Upper lobe of right lung (tissue), 1 donor: ENCODE data around the gene SHROOM3. TPM values are rescaled to one million over a fixed set of nuclear protein-coding genes. Genes with fewer than 3 reads are reported as not detected.

Experiments used
- ATAC-seq: fragments of 200-7000 bp; cut with Tn5 transposase; one replicate; pipeline ENCODE4 v1.9.1; 2020; ENCODE audit warnings: mild to moderate bottlenecking, moderate library complexity
- DNase-seq: peaks from one replicate; pipeline ENCODE4 v3.0.0-alpha.2; 2020
- H3K27ac ChIP-seq: fragments of 200-600 bp; one replicate; pipeline ENCODE4 v1.8.0; 2022
- H3K27me3 ChIP-seq: fragments of 200-600 bp; one replicate; pipeline ENCODE4 v1.8.0; 2022; ENCODE audit warnings: mild to moderate bottlenecking
- H3K36me3 ChIP-seq: fragments of 200-600 bp; one replicate; pipeline ENCODE4 v1.8.0; 2022
- H3K4me1 ChIP-seq: fragments of 200-600 bp; one replicate; pipeline ENCODE4 v1.8.0; 2022
- H3K4me3 ChIP-seq: fragments of 200-600 bp; one replicate; pipeline ENCODE4 v1.8.0; 2022; ENCODE audit warnings: mild to moderate bottlenecking
- H3K9me3 ChIP-seq: fragments of 200-600 bp; one replicate; pipeline ENCODE4 v1.8.0; 2022
- intact Hi-C: fragments of 100-400 bp; cut with DNase I; formaldehyde crosslinking; loops from one replicate; pipeline ENCODE4 v1.11.0; 2022
- total RNA-seq: library from RNA; stranded (reverse); fragmentation: NEBNext Ultra II Directional; extraction: Animal tissue kit (Norgen Biotek cat#: 25700); gene quantifications from one replicate; pipeline ENCODE4 v1.2.1, GENCODE V29; 2021
- TF ChIP-seq, protein P1 (sequence below): fragments of 200-600 bp; IDR thresholded peaks from one replicate; pipeline ENCODE4 v1.8.0; 2022; ENCODE audit warnings: antibody characterized with exemption
- donor health status: DM: no; HTN: yes; CAD: no; lungs with severe emphysema.

The SHROOM3 gene
- total RNA-seq, 1 donor from 2014 or later, result 73.3 TPM

DNA sequence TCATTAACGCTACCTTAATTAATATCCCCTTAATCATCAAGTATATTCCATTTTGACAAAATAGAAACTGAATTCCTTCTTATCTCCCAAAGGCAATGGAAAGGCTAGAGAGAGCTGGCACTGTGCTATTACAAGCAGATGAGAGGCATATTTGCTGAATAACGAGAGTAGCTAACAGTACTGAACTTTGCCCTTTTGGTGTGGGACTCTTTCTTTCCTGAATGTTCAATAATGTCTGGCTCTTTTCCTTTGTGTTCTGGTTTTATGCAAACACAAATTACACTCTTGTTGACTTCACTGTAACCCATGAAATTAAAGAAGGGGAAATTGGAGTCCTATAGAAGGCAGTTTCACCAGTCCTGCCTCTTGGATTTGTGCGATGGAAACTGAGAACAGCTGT, 63.5 kb downstream of the SHROOM3 start:
- no peak for DNase-seq
- H3K4me3 ChIP-seq, result no peak overlapping the region
- TF ChIP-seq, protein P1, sequence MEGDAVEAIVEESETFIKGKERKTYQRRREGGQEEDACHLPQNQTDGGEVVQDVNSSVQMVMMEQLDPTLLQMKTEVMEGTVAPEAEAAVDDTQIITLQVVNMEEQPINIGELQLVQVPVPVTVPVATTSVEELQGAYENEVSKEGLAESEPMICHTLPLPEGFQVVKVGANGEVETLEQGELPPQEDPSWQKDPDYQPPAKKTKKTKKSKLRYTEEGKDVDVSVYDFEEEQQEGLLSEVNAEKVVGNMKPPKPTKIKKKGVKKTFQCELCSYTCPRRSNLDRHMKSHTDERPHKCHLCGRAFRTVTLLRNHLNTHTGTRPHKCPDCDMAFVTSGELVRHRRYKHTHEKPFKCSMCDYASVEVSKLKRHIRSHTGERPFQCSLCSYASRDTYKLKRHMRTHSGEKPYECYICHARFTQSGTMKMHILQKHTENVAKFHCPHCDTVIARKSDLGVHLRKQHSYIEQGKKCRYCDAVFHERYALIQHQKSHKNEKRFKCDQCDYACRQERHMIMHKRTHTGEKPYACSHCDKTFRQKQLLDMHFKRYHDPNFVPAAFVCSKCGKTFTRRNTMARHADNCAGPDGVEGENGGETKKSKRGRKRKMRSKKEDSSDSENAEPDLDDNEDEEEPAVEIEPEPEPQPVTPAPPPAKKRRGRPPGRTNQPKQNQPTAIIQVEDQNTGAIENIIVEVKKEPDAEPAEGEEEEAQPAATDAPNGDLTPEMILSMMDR, result no peak
- ATAC-seq, result no peak
- intact Hi-C loops, result no loop called here
- H3K4me1 ChIP-seq, result no peaks in the 10 kb centered on the region
- peak overlapping the region; percentile 19 for H3K27ac ChIP-seq
- no peaks in the 10 kb centered on the region for H3K36me3 ChIP-seq
- no peaks in the 10 kb centered on the region for H3K27me3 ChIP-seq
- no peaks in the 10 kb centered on the region for H3K9me3 ChIP-seq

- Histone ChIP-seq H3K27ac (peak overlapping the region; percentile 19), H3K9me3 (no peaks in the 10 kb centered on the region), H3K27me3 (no peaks in the 10 kb centered on the region), H3K4me1 (no peaks in the 10 kb centered on the region), H3K36me3 (no peaks in the 10 kb centered on the region), H3K4me3 (no peak overlapping the region)
- DNase-seq, result no peak
- intact Hi-C loops, result no loop called here
- TF ChIP-seq, protein P1, result no peak
- no peak for ATAC-seq
These were observed 64.4 kb downstream of the SHROOM3 start for GRCh38 chr4:76499461-76499860.

GRCh38 chr4:76502886-76503285, 67.9 kb downstream of the SHROOM3 start:
- Histone ChIP-seq H3K9me3 (no peaks in the 10 kb centered on the region), H3K27me3 (no peaks in the 10 kb centered on the region), H3K4me3 (no peak overlapping the region), H3K4me1 (no peaks in the 10 kb centered on the region), H3K36me3 (no peaks in the 10 kb centered on the region), H3K27ac (no peak overlapping the region)
- TF ChIP-seq, protein P1, result no peak
- intact Hi-C loops, result no loop called here
- no peak for ATAC-seq
- no peak for DNase-seq

- TF ChIP-seq, protein P1, result peak; percentile 72
- peak; percentile 70 for ATAC-seq
- intact Hi-C loops, result no loop called here
These were observed 69.8 kb downstream of the SHROOM3 start for GRCh38 chr4:76504613-76505465.

GRCh38 chr4:76511947-76512346, 76.9 kb downstream of the SHROOM3 start:
- no peaks in the 10 kb centered on the region for H3K36me3 ChIP-seq
- TF ChIP-seq, protein P1, result no peak
- H3K4me1 ChIP-seq, result no peaks in the 10 kb centered on the region
- H3K4me3 ChIP-seq, result no peak overlapping the region
- no peaks in the 10 kb centered on the region for H3K9me3 ChIP-seq
- H3K27me3 ChIP-seq, result no peaks in the 10 kb centered on the region
- intact Hi-C loops, result no loop called here
- DNase-seq, result no peak
- peak; percentile 30 for ATAC-seq
- H3K27ac ChIP-seq, result no peak overlapping the region

More at GRCh38 chr4:76504613-76505465, 69.8 kb downstream of the SHROOM3 start:
- Histone ChIP-seq H3K36me3 (no peaks in the 10 kb centered on the region), H3K27ac (no peak overlapping the region), H3K4me3 (no peak overlapping the region), H3K27me3 (no peaks in the 10 kb centered on the region), H3K9me3 (no peaks in the 10 kb centered on the region), H3K4me1 (no peaks in the 10 kb centered on the region)
- DNase-seq, result no peak
